ENCODE data around the gene PBX3. TPM values are rescaled to one million over a fixed set of nuclear protein-coding genes. Genes with fewer than 3 reads are reported as not detected.

The PBX3 gene
- total and polyA plus RNA-seq, 4 donors: 7.3 to 18.9 (median 11.1) TPM

DNA sequence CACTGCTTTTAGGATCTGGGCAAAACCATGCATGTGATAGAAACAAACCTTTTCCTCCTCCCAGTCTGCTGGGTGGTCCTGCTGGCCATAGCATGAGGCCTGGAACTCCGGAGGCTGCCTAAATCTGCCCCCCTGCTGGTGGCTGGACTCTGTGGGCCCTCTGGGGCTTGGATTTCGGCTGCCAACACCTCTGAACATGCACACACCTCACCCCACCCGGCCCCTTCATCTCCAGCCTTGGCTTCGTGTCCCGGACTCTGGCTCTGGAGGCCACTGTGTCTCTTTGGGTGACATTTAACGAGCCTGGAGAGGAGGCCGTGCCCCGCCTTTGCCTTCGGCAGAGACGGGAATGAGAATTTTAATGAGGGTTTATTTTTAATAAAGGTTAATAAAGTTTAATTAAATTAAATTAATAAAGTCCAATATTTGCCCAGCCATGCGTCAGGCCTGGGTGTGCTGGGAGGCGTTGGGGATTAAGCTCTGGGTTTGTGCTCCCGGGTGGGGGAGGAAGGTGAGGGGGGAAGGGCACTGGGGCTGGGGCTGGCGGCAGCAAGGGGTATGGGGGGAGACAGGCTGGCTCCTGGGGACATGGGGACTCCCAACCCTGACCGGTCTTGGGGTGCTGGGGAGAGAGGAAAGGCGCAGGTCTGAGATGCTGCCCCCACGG lies 251.8 kb downstream of the PBX3 start:
- H3K4me1 ChIP-seq (ENCODE audit: control insufficient read depth in 4 of 4, insufficient read depth in 4 of 4, low read length in 3 of 4): peaks cover 3 to 15% (median 12%) of the 10 kb centered on the region in 4 donors
- no peak for DNase-seq (ENCODE audit: low spot score)
- H3K9ac ChIP-seq (ENCODE audit: low read depth in 1 of 2, low read length in 2 of 2): no peak overlapping the region
- WGBS: 88% methylated on average over 17 of the region's 17 CpGs
- no peaks in the 10 kb centered on the region for H3K27me3 ChIP-seq (ENCODE audit: control insufficient read depth in 4 of 4, insufficient read depth in 4 of 4, low read length in 3 of 4)
- TF ChIP-seq GABPA (IDR thresholded peaks at IDR 0.05 in 1 of 2, conservative IDR thresholded peaks at IDR 0.05 in 1 of 2): no peak
- TF ChIP-seq, protein P1, sequence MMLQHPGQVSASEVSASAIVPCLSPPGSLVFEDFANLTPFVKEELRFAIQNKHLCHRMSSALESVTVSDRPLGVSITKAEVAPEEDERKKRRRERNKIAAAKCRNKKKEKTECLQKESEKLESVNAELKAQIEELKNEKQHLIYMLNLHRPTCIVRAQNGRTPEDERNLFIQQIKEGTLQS (IDR thresholded peaks at IDR 0.05): no peak
- no peak for TF ChIP-seq FOXA2 (IDR thresholded peaks at IDR 0.05)
- TF ChIP-seq EGR1 (IDR thresholded peaks at IDR 0.05; ENCODE audit: low read depth in 2 of 2): no peak
- TF ChIP-seq, protein P2, sequence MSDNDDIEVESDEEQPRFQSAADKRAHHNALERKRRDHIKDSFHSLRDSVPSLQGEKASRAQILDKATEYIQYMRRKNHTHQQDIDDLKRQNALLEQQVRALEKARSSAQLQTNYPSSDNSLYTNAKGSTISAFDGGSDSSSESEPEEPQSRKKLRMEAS (IDR thresholded peaks at IDR 0.05): no peak
- TF ChIP-seq, protein P3, sequence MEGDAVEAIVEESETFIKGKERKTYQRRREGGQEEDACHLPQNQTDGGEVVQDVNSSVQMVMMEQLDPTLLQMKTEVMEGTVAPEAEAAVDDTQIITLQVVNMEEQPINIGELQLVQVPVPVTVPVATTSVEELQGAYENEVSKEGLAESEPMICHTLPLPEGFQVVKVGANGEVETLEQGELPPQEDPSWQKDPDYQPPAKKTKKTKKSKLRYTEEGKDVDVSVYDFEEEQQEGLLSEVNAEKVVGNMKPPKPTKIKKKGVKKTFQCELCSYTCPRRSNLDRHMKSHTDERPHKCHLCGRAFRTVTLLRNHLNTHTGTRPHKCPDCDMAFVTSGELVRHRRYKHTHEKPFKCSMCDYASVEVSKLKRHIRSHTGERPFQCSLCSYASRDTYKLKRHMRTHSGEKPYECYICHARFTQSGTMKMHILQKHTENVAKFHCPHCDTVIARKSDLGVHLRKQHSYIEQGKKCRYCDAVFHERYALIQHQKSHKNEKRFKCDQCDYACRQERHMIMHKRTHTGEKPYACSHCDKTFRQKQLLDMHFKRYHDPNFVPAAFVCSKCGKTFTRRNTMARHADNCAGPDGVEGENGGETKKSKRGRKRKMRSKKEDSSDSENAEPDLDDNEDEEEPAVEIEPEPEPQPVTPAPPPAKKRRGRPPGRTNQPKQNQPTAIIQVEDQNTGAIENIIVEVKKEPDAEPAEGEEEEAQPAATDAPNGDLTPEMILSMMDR (IDR thresholded peaks at IDR 0.05; ENCODE audit: low read depth, low read length, missing input control): no peak
- no peak for TF ChIP-seq YY1 (IDR thresholded peaks at IDR 0.05)
- TF ChIP-seq HNF4G (IDR thresholded peaks at IDR 0.05): no peak
- TF ChIP-seq, protein P4, sequence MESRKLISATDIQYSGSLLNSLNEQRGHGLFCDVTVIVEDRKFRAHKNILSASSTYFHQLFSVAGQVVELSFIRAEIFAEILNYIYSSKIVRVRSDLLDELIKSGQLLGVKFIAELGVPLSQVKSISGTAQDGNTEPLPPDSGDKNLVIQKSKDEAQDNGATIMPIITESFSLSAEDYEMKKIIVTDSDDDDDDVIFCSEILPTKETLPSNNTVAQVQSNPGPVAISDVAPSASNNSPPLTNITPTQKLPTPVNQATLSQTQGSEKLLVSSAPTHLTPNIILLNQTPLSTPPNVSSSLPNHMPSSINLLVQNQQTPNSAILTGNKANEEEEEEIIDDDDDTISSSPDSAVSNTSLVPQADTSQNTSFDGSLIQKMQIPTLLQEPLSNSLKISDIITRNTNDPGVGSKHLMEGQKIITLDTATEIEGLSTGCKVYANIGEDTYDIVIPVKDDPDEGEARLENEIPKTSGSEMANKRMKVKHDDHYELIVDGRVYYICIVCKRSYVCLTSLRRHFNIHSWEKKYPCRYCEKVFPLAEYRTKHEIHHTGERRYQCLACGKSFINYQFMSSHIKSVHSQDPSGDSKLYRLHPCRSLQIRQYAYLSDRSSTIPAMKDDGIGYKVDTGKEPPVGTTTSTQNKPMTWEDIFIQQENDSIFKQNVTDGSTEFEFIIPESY (IDR thresholded peaks at IDR 0.05): no peak
- TF ChIP-seq, protein P5, sequence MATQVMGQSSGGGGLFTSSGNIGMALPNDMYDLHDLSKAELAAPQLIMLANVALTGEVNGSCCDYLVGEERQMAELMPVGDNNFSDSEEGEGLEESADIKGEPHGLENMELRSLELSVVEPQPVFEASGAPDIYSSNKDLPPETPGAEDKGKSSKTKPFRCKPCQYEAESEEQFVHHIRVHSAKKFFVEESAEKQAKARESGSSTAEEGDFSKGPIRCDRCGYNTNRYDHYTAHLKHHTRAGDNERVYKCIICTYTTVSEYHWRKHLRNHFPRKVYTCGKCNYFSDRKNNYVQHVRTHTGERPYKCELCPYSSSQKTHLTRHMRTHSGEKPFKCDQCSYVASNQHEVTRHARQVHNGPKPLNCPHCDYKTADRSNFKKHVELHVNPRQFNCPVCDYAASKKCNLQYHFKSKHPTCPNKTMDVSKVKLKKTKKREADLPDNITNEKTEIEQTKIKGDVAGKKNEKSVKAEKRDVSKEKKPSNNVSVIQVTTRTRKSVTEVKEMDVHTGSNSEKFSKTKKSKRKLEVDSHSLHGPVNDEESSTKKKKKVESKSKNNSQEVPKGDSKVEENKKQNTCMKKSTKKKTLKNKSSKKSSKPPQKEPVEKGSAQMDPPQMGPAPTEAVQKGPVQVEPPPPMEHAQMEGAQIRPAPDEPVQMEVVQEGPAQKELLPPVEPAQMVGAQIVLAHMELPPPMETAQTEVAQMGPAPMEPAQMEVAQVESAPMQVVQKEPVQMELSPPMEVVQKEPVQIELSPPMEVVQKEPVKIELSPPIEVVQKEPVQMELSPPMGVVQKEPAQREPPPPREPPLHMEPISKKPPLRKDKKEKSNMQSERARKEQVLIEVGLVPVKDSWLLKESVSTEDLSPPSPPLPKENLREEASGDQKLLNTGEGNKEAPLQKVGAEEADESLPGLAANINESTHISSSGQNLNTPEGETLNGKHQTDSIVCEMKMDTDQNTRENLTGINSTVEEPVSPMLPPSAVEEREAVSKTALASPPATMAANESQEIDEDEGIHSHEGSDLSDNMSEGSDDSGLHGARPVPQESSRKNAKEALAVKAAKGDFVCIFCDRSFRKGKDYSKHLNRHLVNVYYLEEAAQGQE (IDR thresholded peaks at IDR 0.05): no peak
- TF ChIP-seq NR2F2 (IDR thresholded peaks at IDR 0.05): no peak
- no peak for TF ChIP-seq RXRA (IDR thresholded peaks at IDR 0.05)
- TF ChIP-seq JUND (IDR thresholded peaks at IDR 0.05): no peak
- TF ChIP-seq HNF4A (conservative IDR thresholded peaks at IDR 0.05): no peak
- H3K4me3 ChIP-seq (ENCODE audit: low read depth in 1 of 3, low read length in 3 of 3): no peak overlapping the region
- H3K9me3 ChIP-seq (ENCODE audit: control insufficient read depth in 4 of 4, low read length in 3 of 4): no peaks in the 10 kb centered on the region
- H3K36me3 ChIP-seq (ENCODE audit: control insufficient read depth in 4 of 4, insufficient read depth in 3 of 4, low read depth in 1 of 4, low read length in 3 of 4): no peaks in the 10 kb centered on the region
- no peak overlapping the region for H3K27ac ChIP-seq (ENCODE audit: low read depth in 1 of 2, low read length in 2 of 2)

DNA sequence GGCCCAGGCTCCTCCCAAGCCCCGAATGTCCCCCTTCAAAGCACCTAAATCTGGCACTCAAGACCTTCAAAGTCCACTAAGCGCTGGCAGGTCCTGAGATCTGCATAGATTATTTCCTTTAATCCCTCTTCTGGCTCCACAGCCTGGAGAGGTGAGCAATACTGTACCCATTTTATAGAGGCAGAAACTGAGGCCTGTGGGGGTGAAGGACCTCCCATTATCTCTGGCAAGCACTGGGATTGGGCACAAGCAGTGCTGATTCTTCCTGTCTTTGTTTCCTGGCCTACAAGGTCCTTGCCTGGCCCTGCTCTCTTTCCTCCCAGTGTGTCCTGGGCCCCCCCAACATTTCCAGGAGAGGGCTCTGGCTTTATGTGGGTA lies 252.3 kb downstream of the PBX3 start:
- Histone ChIP-seq H3K4me1 (ENCODE audit: control insufficient read depth in 4 of 4, insufficient read depth in 4 of 4, low read length in 3 of 4) (peaks cover 3 to 15% (median 12%) of the 10 kb centered on the region in 4 donors), H3K4me3 (ENCODE audit: low read depth in 1 of 3, low read length in 3 of 3) (no peak overlapping the region), H3K27me3 (ENCODE audit: control insufficient read depth in 4 of 4, insufficient read depth in 4 of 4, low read length in 3 of 4) (no peaks in the 10 kb centered on the region), H3K36me3 (ENCODE audit: control insufficient read depth in 4 of 4, insufficient read depth in 3 of 4, low read depth in 1 of 4, low read length in 3 of 4) (no peaks in the 10 kb centered on the region), H3K9ac (ENCODE audit: low read depth in 1 of 2, low read length in 2 of 2) (no peak overlapping the region), H3K27ac (ENCODE audit: low read depth in 1 of 2, low read length in 2 of 2) (no peak overlapping the region), H3K9me3 (ENCODE audit: control insufficient read depth in 4 of 4, low read length in 3 of 4) (no peaks in the 10 kb centered on the region)
- DNase-seq (ENCODE audit: low spot score): no peak
- WGBS: 75% methylated on average over 2 of the region's 2 CpGs
- TF ChIP-seq, protein P2 (IDR thresholded peaks at IDR 0.05): no peak
- TF ChIP-seq TAF1 (conservative IDR thresholded peaks at IDR 0.05): no peak
- TF ChIP-seq, protein P4 (IDR thresholded peaks at IDR 0.05): no peak
- TF ChIP-seq JUND (IDR thresholded peaks at IDR 0.05): no peak
- no peak for TF ChIP-seq RXRA (IDR thresholded peaks at IDR 0.05)
- no peak for TF ChIP-seq FOXA2 (IDR thresholded peaks at IDR 0.05)
- TF ChIP-seq RAD21 (IDR thresholded peaks at IDR 0.05): no peak
- no peak for TF ChIP-seq NR2F2 (IDR thresholded peaks at IDR 0.05)
- no peak for TF ChIP-seq SP1 (IDR thresholded peaks at IDR 0.05)
- TF ChIP-seq EGR1 (IDR thresholded peaks at IDR 0.05; ENCODE audit: low read depth in 2 of 2): no peak
- TF ChIP-seq, protein P5 (IDR thresholded peaks at IDR 0.05): no peak
